SK-N-MC (cell line): Measurements from ENCODE around the gene TCTN1.
"Not testable (repeated sequence)": the region's sequence is repeated elsewhere in the genome, so short reads cannot be mapped to it uniquely, and the experiment has no call there.

Experiments
- DNase-seq: peaks from one replicate; pipeline ENCODE4 v3.0.0-alpha.2; 2011; ENCODE audit warnings: low read depth, low spot score
- H3K27ac ChIP-seq: fragments of 200-600 bp; sonication (generic); 2 replicates; pipeline ENCODE4 v1.5.1; 2016; ENCODE audit warnings: mixed run types
- H3K36me3 ChIP-seq: fragments of 200-600 bp; sonication (generic); 2 replicates; pipeline ENCODE4 v1.6.1; 2017; ENCODE audit warnings: antibody characterized with exemption, low read length, mixed read lengths; ENCODE audit not compliant: insufficient read depth
- H3K4me3 ChIP-seq: fragments of 200-600 bp; sonication (generic); 2 replicates; pipeline ENCODE4 v1.5.1; 2016
- H3K9ac ChIP-seq: fragments of 200-600 bp; sonication (generic); 2 replicates; pipeline ENCODE4 v1.8.0; 2017; ENCODE audit warnings: mixed run types, mixed read lengths; ENCODE audit not compliant: insufficient read length
- H3K9me3 ChIP-seq: fragments of 200-600 bp; sonication (generic); 2 replicates; pipeline ENCODE4 v1.6.1; 2017; ENCODE audit warnings: low read depth, mild to moderate bottlenecking, antibody characterized with exemption, low read length, moderate library complexity, mixed read lengths
- EZH2 ChIP-seq: fragments of 200-600 bp; sonication (generic); IDR thresholded peaks from one replicate; pipeline ENCODE4 v1.6.1; 2017; ENCODE audit warnings: antibody characterized with exemption
- FOXP2 ChIP-seq: optimal IDR thresholded peaks from 2 replicates; pipeline ENCODE3; 2011; ENCODE audit warnings: mild to moderate bottlenecking, moderate library complexity; ENCODE audit not compliant: insufficient read depth; ENCODE audit errors: extremely low read length, control extremely low read depth
- POLR2AphosphoS5 ChIP-seq: IDR thresholded peaks from 2 replicates; pipeline ENCODE4 v1.6.1; 2012; ENCODE audit warnings: mild to moderate bottlenecking, low read depth, low read length, borderline replicate concordance

TCTN1 gene

GRCh38 chr12:110640275-110641025 lies 26.5 kb downstream of the TCTN1 start:
- TF ChIP-seq EZH2 = no peak
- no peak for TF ChIP-seq POLR2AphosphoS5
- TF ChIP-seq FOXP2 = no peak
- Histone ChIP-seq H3K9me3 (no peaks in the 10 kb centered on the region), H3K4me3 (no peak overlapping the region), H3K9ac (no peak overlapping the region), H3K27ac (no peak overlapping the region), H3K36me3 (no peaks in the 10 kb centered on the region)
- DNase-seq = no peak

- H3K9ac ChIP-seq = peak overlapping the region; percentile 26
- TF ChIP-seq POLR2AphosphoS5 = no peak
- TF ChIP-seq EZH2 = no peak
- TF ChIP-seq FOXP2 = no peak
- DNase-seq = no peak
Observed at GRCh38 chr12:110641521-110641920, 27.6 kb downstream of the TCTN1 start.

GRCh38 chr12:110647631-110648040 lies 33.7 kb downstream of the TCTN1 start:
- Histone ChIP-seq H3K36me3 (no peaks in the 10 kb centered on the region), H3K4me3 (no peak overlapping the region), H3K9ac (no peak overlapping the region), H3K27ac (no peak overlapping the region), H3K9me3 (no peaks in the 10 kb centered on the region)
- no peak for TF ChIP-seq POLR2AphosphoS5
- no peak for TF ChIP-seq EZH2
- no peak for TF ChIP-seq FOXP2
- DNase-seq = no peak

More at GRCh38 chr12:110641521-110641920, 27.6 kb downstream of the TCTN1 start:
- no peak overlapping the region for H3K4me3 ChIP-seq
- no peak overlapping the region for H3K27ac ChIP-seq
- H3K9me3 ChIP-seq = no peaks in the 10 kb centered on the region
- no peaks in the 10 kb centered on the region for H3K36me3 ChIP-seq

- no peak for DNase-seq
- no peak for TF ChIP-seq POLR2AphosphoS5
- no peak for TF ChIP-seq FOXP2
- no peak for TF ChIP-seq EZH2
- no peak overlapping the region for H3K9ac ChIP-seq
- H3K4me3 ChIP-seq = no peak overlapping the region
- H3K9me3 ChIP-seq = no peaks in the 10 kb centered on the region
- no peaks in the 10 kb centered on the region for H3K36me3 ChIP-seq
- H3K27ac ChIP-seq = no peak overlapping the region
Observed at GRCh38 chr12:110649341-110649847, 35.5 kb downstream of the TCTN1 start.

DNA sequence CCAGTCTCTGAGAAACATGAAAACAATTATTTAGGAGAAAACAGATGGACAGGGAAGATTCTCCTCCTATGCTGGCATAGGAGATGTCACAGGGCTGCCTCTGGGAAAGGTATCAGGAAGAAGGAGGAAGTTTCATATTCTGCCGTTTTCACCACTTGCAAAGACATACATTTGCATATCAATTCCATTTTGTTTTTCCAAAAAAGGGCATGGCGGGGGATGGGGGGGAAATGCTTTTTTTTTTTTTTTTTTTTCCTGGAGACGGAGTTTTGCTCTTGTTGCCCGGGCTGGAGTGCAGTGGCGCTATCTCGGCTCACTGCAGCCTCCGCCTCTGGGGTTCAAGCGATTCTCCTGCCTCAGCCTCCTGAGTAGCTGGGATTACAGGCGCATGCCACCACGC lies 40.3 kb downstream of the TCTN1 start:
- not testable (repeated sequence) for H3K9me3 ChIP-seq, H3K4me3 ChIP-seq, H3K27ac ChIP-seq, DNase-seq, H3K36me3 ChIP-seq, H3K9ac ChIP-seq

DNA sequence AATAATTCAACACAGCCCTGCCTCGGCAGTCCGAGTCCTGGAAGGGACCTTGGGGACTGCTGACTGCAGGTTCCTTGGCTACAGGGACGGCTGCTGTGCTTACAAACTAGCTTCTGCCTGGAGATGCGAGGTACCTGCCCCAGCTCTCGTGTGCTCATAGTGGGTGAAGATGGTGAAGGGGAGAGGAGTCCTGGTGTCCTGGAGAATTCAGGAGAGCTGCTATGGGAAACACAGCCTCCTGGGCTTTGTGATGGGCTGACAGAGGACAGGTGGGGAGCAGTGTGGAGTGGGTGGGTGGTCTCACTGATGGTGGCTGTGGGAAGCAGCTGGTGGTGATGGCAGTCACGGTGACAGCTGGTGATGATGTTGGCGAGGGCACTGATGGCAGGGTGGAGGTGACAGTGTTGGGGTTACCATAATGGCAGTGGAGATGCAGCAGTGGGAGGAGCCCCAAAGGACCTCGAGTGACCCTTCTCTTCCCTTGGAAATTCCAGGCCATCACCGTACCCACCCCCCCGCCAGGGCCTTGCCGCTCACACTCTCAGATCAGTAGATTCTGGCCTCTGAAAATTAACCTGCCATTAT lies 42.2 kb downstream of the TCTN1 start:
- TF ChIP-seq EZH2 = no peak
- TF ChIP-seq POLR2AphosphoS5 = no peak
- no peak for TF ChIP-seq FOXP2
- no peak overlapping the region for H3K9ac ChIP-seq
- DNase-seq = no peak
- H3K9me3 ChIP-seq = no peaks in the 10 kb centered on the region
- H3K27ac ChIP-seq = no peak overlapping the region
- no peak overlapping the region for H3K4me3 ChIP-seq
- no peaks in the 10 kb centered on the region for H3K36me3 ChIP-seq

GRCh38 chr12:110657747-110658146 lies 43.8 kb downstream of the TCTN1 start:
- TF ChIP-seq POLR2AphosphoS5 (no peak), EZH2 (no peak), FOXP2 (no peak)
- H3K9me3 ChIP-seq = no peaks in the 10 kb centered on the region
- H3K27ac ChIP-seq = no peak overlapping the region
- no peak overlapping the region for H3K9ac ChIP-seq
- DNase-seq = no peak
- no peak overlapping the region for H3K4me3 ChIP-seq
- no peaks in the 10 kb centered on the region for H3K36me3 ChIP-seq

DNA sequence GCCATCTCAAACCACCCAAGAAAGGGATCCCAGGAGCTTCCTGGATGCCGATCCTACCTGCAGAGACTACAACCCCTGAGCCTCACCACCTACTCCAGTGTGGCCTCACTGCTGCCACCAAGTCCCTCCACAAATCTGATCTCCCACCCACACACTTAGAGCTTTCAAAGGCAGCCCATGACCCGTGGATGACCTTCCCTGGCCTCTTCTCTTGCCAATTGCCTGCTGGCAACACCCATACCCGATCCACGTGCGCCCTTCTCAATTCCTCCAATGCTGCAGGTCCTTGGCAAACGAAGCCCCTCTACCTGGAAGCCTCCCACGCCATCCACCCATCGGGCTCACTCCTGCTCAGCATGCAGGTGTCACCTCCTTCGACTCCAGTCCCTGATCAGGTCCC lies 44.3 kb downstream of the TCTN1 start:
- no peak overlapping the region for H3K4me3 ChIP-seq
- H3K9me3 ChIP-seq = no peaks in the 10 kb centered on the region
- no peak for TF ChIP-seq EZH2
- TF ChIP-seq POLR2AphosphoS5 = no peak
- no peak for TF ChIP-seq FOXP2
- H3K27ac ChIP-seq = no peak overlapping the region
- DNase-seq = no peak
- no peaks in the 10 kb centered on the region for H3K36me3 ChIP-seq
- H3K9ac ChIP-seq = no peak overlapping the region

DNA sequence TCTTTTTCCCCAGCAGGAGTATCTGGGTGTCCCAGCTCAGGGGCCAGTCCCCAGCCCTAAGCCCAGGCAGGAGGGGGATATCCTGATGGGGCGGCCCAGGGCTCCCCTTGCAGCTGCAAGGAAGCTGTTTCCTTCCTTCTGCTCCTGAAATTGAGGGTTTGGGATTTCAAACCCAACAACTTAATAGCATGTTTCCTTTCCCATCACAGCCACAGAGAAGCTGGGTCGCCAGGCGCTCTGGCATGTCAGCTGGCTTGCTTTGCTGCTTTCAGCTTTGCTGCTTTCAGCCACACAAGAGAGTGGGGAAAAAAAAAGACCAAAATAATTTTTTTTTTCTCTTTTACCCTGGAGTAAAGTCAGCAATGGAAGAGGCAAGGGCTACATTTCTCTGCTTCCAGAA lies 44.9 kb downstream of the TCTN1 start:
- Histone ChIP-seq H3K9ac (no peak overlapping the region), H3K27ac (no peak overlapping the region), H3K9me3 (no peaks in the 10 kb centered on the region), H3K4me3 (no peak overlapping the region), H3K36me3 (no peaks in the 10 kb centered on the region)
- no peak for TF ChIP-seq EZH2
- DNase-seq = no peak
